RPMI7951 (cell line): ENCODE results near the gene ERCC8. TPM values are rescaled to one million over a fixed set of nuclear protein-coding genes. Genes with fewer than 3 reads are reported as not detected.
A peak's percentile ranks its signal among the peaks of the same experiment; 100 is the strongest.
"Not testable (repeated sequence)": the region's sequence is repeated elsewhere in the genome, so short reads cannot be mapped to it uniquely, and the experiment has no call there.

Source experiments
- DNase-seq: peaks from one replicate; pipeline ENCODE4 v3.0.0-alpha.2; 2012; ENCODE audit warnings: low read depth
- total RNA-seq: library from RNA; depleted of rRNA; stranded (reverse); fragments of >200 nt; shearing (Covaris generic); gene quantifications from 2 replicates; pipeline ENCODE4 v1.2.3, GENCODE V29; 2014

The ERCC8 gene
- total RNA-seq, 1 experiment from 2014 or later: 25.6 TPM

- no peak for DNase-seq
These were observed 28.2 kb downstream of the ERCC8 start for GRCh38 chr5:60916646-60917045.

DNA sequence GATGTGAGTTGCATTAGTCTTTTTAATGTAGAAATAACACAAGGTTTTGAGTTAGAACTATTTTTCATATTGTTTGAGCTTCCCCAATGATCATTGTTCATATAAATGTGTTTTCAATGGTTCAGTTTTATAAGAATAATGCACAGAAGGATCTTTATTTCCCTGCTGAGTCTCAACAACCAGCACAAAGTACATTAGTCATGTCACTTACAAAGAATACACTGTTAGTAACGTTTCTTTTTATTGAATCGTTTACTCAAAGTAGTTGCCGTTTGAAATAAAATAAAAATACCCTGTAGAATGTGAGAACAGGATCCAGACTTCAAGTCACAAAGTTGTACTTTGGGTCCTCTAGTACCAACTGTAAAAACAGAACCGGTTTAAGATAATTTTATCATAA lies 41.5 kb downstream of the ERCC8 start:
- DNase-seq: peak; percentile 0

DNA sequence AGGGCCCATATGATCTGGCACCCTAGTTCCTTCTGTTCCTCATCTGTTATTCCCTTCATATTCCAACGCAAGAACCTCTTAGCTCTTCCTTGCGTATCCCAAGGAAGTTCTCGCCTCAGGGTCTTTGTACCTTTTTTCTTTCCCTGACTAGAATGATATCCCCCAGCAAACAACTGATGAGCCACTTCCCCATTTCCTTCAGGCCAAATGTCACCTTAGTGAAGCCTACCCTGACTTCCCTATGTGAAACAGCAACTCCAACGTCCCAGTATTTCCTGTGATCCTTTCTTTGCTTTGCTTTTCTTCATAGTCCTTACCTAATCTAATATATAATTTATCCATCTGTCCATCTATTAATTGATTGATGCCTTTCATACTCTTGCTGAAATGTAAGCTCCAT lies 47.9 kb downstream of the ERCC8 start:
- no peak for DNase-seq

GRCh38 chr5:60893521-60893920 lies 51.3 kb downstream of the ERCC8 start:
- no peak for DNase-seq

- no peak for DNase-seq
These were observed 53.2 kb downstream of the ERCC8 start for GRCh38 chr5:60891667-60892066.

GRCh38 chr5:60888359-60889061 lies 56.4 kb downstream of the ERCC8 start:
- DNase-seq: no peak

DNA sequence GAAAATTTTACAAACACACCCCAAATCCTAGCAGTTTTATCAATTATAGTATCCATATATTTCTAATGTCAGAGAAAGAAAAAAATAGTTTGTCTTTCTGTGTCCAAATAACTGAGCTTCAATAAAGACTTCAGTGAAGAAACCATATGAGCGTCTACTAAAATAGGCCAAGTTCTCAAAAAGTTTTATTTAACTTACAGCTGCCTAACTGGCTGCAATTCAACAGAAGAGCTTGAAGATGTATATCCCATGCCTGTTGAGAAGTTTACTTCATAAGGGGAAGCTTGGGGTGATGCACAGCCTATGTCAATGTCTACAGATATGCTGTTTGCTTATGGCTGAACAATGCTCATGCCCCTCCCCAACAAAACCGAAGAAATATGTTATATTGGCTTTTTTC lies 57.1 kb downstream of the ERCC8 start:
- no peak for DNase-seq

DNA sequence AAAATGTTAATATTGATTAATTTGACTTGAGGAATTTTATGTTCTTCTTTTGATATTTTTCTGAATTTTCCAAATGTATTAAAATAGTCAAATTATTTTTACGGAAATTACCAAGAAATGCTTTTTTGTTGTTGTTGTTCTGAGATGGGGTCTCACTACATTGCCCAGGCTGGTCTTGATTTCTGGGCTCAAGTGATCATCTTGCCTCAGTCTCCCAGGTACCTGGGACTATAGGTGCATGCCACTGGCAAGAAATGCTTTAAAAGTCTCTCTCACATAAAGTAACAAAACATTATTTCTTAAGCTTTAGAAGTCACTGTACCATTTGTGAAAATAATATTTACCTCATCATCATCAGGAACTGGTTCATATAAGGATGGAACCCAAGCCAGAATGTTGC lies 57.8 kb downstream of the ERCC8 start:
- DNase-seq: no peak

GRCh38 chr5:60886158-60886557 lies 58.7 kb downstream of the ERCC8 start:
- DNase-seq: no peak

- peak; percentile 4 for DNase-seq
These were observed 61.6 kb downstream of the ERCC8 start for GRCh38 chr5:60883229-60883628.

- DNase-seq: no peak
These were observed 72.0 kb downstream of the ERCC8 start for GRCh38 chr5:60872892-60873291.

DNA sequence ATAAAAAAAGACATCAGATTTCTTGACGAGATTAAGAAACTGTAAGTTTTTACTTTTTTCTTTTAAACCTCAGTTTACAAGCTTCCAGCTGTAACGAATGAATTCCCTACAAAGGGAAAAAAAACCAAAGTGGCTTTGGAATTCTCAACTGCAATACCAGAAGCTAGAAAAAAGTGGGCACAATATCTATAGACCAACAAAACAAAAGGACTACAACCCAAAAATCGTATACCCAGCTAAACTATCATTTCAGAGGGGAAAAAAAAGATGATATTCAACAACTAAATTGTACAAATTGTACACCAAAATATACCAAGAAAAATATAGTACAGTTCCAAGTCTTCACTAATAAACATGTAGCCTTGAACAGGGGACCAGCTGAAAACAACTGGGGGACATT lies 74.0 kb downstream of the ERCC8 start:
- no peak for DNase-seq

DNA sequence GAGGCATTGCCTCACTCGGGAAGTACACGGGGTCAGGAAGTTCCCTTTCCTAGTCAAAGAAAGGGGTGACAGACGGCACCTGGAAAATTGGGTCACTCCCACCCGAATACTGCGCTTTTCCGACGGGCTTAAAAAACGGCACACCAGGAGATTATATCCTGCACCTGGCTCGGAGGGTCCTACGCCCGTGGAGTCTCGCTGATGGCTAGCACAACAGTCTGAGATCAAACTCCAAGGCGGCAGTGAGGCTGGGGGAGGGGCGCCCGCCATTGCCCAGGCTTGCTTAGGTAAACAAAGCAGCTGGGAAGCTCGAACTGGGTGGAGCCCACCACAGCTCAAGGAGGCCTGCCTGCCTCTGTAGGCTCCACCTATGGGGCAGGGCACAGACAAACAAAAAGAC lies 84.3 kb downstream of the ERCC8 start:
- DNase-seq: not testable (repeated sequence)

GRCh38 chr5:60856066-60856465 lies 88.8 kb downstream of the ERCC8 start:
- DNase-seq: no peak

GRCh38 chr5:60852940-60853339 lies 91.9 kb downstream of the ERCC8 start:
- DNase-seq: no peak

- no peak for DNase-seq
These were observed 92.6 kb downstream of the ERCC8 start for GRCh38 chr5:60852317-60852716.

DNA sequence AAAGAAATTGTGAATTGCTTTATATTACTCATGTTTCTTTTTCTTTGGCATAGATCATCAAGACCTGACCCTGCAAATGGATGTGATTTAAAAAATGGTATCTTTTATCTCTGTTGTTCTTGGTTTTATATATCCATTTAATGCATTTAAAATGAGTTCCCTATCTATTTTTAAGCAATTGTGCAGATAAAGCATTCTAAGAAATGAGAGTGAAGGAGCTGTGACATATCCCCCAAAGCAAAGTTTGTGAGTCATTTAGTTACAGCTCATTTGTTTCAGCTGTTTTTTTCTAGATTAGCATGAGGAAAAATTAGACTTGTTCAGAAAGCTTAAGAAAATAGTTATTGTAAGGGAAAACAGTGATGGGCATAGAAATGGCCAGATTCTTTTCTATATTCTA lies 93.2 kb downstream of the ERCC8 start:
- DNase-seq: peak; percentile 9

- no peak for DNase-seq
These were observed 98.6 kb downstream of the ERCC8 start for GRCh38 chr5:60846298-60846697.

- peak; percentile 33 for DNase-seq
These were observed 100.6 kb downstream of the ERCC8 start, which contains the start of gene ELOVL7 for GRCh38 chr5:60843936-60844905. TSS of gene ELOVL7 (minus strand) at chr5:60844269. CDS start at chr5:60787397, 56,872 bp downstream.

GRCh38 chr5:60843386-60843935 lies 101.4 kb downstream of the ERCC8 start:
- DNase-seq: no peak

DNA sequence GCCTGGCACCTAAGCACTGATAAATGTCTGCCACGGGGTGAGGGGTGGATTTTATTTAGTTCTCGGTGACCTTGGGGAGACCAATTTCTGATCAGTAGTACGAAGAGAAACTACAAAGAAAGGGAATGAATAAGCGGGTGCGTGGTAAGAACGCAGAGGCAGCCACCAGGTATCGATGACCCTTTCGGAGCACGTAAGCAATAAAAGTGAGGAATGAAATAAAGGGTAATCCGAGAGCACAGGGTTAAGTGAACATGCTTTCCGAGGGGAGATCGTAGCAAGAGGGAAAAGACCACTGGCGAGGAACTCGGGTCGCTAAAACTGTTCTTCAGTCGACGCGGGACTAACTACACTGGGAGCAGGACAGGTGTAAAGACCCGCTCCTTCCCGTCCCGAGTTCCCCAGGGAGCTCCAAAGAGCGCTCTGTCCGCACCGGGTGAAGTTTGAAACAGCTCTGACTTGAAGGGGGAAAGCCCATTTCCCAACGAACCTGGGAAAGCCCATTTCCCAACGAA lies 101.9 kb downstream of the ERCC8 start:
- no peak for DNase-seq

- DNase-seq: no peak
These were observed 103.5 kb downstream of the ERCC8 start for GRCh38 chr5:60841361-60841760.
